Central memory CD8-positive, alpha-beta T cell (primary cell): ENCODE results near the gene WDR59.
"Not testable (repeated sequence)": the region's sequence is repeated elsewhere in the genome, so short reads cannot be mapped to it uniquely, and the experiment has no call there.

Source experiments
- ATAC-seq: fragments of 150-1000 bp; cut with Tn5 transposase; replicated peaks from 2 replicates; pipeline ENCODE4 v1.10.0; 2022; ENCODE audit warnings: mild to moderate bottlenecking, moderate FRiP score, moderate number of reproducible peaks; ENCODE audit not compliant: poor library complexity, severe bottlenecking; ENCODE audit errors: extremely low read depth
- DNase-seq, 2 donors: peaks; one replicate each; pipeline ENCODE4 v3.0.0; 2021; ENCODE audit warnings: low spot score in 2 of 2
- H3K27ac Mint-ChIP-seq: one replicate; pipeline ENCODE4 v1.8.0; 2022; ENCODE audit warnings: low read depth, mild to moderate bottlenecking, moderate library complexity, mixed read lengths
- H3K27me3 Mint-ChIP-seq: one replicate; pipeline ENCODE4 v1.8.0; 2022; ENCODE audit warnings: mixed read lengths
- H3K36me3 Mint-ChIP-seq: one replicate; pipeline ENCODE4 v1.8.0; 2022; ENCODE audit warnings: mild to moderate bottlenecking, moderate library complexity, mixed read lengths; ENCODE audit not compliant: insufficient read depth
- H3K4me1 Mint-ChIP-seq: one replicate; pipeline ENCODE4 v1.8.0; 2022; ENCODE audit warnings: mixed read lengths
- H3K4me3 Mint-ChIP-seq: one replicate; pipeline ENCODE4 v1.8.0; 2022; ENCODE audit warnings: mild to moderate bottlenecking, moderate library complexity, mixed read lengths
- H3K9me3 Mint-ChIP-seq: one replicate; pipeline ENCODE4 v1.8.0; 2022; ENCODE audit warnings: mixed read lengths

The WDR59 gene

GRCh38 chr16:74942566-74942965, 42.4 kb downstream of the WDR59 start:
- no peak for ATAC-seq
- Mint-ChIP-seq H3K4me1 (no peaks in the 10 kb centered on the region), H3K27ac (no peak overlapping the region), H3K36me3 (peaks cover 39% of the 10 kb centered on the region), H3K4me3 (no peak overlapping the region), H3K9me3 (no peaks in the 10 kb centered on the region), H3K27me3 (no peaks in the 10 kb centered on the region)
- DNase-seq: no peak

DNA sequence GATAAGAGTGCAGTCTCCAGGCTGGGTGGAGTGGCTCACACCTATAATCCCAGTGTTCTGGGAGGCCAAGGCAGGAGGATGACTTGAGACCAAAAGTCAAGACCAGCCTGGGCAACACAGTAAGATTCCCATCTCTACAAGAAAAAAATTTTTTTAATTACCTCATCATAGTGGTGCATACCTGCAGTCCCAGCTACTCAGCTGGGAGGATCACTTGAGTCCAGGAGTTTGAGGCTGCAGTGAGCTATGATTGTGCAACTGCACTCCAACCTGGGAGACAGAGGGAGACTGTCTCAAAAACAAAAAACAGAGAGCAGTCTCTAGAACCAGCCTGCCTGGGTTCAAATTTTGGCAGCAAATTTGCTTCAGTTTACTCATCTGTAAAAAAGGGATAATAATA, 45.2 kb downstream of the WDR59 start:
- H3K4me1 Mint-ChIP-seq: no peaks in the 10 kb centered on the region
- no peaks in the 10 kb centered on the region for H3K27me3 Mint-ChIP-seq
- H3K4me3 Mint-ChIP-seq: no peak overlapping the region
- peaks cover 36% of the 10 kb centered on the region for H3K36me3 Mint-ChIP-seq
- DNase-seq: no peak
- H3K27ac Mint-ChIP-seq: no peak overlapping the region
- H3K9me3 Mint-ChIP-seq: no peaks in the 10 kb centered on the region
- no peak for ATAC-seq

- DNase-seq (no peak), ATAC-seq (no peak)
- Mint-ChIP-seq H3K9me3 (no peaks in the 10 kb centered on the region), H3K4me1 (no peaks in the 10 kb centered on the region), H3K27me3 (no peaks in the 10 kb centered on the region), H3K27ac (no peak overlapping the region), H3K36me3 (peaks cover 30% of the 10 kb centered on the region), H3K4me3 (no peak overlapping the region)
These were observed 47.9 kb downstream of the WDR59 start for GRCh38 chr16:74936902-74937560.

- DNase-seq (no peak), ATAC-seq (no peak)
- H3K4me1 Mint-ChIP-seq: peaks cover 6% of the 10 kb centered on the region
- no peak overlapping the region for H3K27ac Mint-ChIP-seq
- no peaks in the 10 kb centered on the region for H3K9me3 Mint-ChIP-seq
- H3K36me3 Mint-ChIP-seq: peaks cover 34% of the 10 kb centered on the region
- no peak overlapping the region for H3K4me3 Mint-ChIP-seq
- no peaks in the 10 kb centered on the region for H3K27me3 Mint-ChIP-seq
These were observed 53.5 kb downstream of the WDR59 start for GRCh38 chr16:74931445-74931844.

DNA sequence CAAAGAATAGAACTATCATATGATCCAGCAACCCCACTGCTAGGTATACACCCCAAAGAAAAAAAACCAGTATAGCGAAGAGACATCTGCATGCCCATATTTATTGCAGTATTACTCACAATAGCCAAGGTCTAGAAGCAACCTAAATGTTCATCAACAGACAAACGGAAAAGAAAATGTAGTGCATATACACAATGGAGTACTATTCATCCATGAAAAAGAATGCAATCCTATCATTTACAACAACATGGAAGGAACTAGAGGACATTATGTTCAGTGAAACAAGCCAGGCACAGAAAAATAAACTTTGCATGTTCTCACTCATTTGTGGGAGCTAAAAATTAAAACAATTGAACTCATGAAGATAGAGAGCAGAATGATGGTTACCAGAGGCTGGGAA, 55.3 kb downstream of the WDR59 start:
- H3K4me3 Mint-ChIP-seq: no peak overlapping the region
- peaks cover 31% of the 10 kb centered on the region for H3K36me3 Mint-ChIP-seq
- H3K27ac Mint-ChIP-seq: no peak overlapping the region
- DNase-seq: no peak
- no peaks in the 10 kb centered on the region for H3K27me3 Mint-ChIP-seq
- ATAC-seq: no peak
- H3K9me3 Mint-ChIP-seq: no peaks in the 10 kb centered on the region
- peaks cover 6% of the 10 kb centered on the region for H3K4me1 Mint-ChIP-seq

DNA sequence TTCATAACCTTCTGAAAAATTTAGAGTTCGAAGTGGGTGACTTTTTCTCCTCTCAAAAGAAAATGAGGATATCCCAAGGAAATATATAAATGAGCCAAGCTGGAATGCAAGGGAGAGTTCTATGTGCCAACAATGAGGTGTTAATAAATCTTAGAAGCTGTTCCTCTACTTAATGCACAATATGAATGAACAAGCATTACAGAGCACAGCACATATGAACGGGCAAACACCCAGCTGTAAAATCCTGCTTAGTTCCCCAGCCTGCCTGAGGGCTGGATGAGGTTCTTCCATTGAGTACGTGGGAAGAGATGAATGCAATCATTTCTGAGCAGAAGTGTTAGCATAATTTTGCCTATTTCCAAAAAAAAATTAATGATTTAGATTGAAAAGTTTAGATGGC, 58.1 kb downstream of the WDR59 start:
- Mint-ChIP-seq H3K9me3 (no peaks in the 10 kb centered on the region), H3K36me3 (peaks cover 40% of the 10 kb centered on the region), H3K27me3 (no peaks in the 10 kb centered on the region), H3K4me3 (no peak overlapping the region), H3K4me1 (peaks cover 6% of the 10 kb centered on the region), H3K27ac (no peak overlapping the region)
- ATAC-seq: no peak
- no peak for DNase-seq

DNA sequence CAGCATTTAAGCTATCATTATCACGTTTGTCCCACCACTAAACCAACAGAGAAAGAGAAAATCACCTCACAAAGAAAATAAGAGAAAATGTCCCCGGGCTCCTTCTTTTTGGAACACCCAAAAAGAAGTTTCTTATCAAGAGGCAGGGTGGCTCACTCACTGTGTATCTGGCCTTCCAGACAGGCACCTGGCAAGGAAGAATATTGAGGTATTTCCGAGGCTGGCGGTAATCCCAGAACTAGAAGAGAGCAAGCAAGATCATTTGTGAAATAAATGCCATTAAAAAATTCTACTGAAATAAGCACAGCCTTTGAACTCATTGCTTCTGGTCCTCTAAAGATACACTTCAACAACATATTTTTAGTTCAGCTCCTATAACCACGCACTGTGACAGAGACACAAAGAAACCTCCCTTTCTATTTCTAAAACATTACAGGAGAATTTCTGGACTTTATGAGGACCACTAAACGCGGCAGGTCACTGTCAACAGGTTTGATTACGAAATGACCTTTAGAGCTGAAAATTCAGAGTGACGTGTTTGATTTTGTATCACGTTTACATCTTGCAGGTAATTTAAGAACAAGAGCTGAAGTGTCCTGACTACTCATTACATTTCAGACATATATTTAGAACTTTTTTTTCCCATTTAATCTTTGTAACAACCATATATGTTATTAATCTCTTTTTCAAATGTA, 61.0 kb downstream of the WDR59 start:
- H3K27me3 Mint-ChIP-seq: no peaks in the 10 kb centered on the region
- no peak for ATAC-seq
- H3K9me3 Mint-ChIP-seq: no peaks in the 10 kb centered on the region
- no peaks in the 10 kb centered on the region for H3K4me1 Mint-ChIP-seq
- H3K27ac Mint-ChIP-seq: no peak overlapping the region
- peaks cover 43% of the 10 kb centered on the region for H3K36me3 Mint-ChIP-seq
- no peak overlapping the region for H3K4me3 Mint-ChIP-seq
- no peak for DNase-seq

DNA sequence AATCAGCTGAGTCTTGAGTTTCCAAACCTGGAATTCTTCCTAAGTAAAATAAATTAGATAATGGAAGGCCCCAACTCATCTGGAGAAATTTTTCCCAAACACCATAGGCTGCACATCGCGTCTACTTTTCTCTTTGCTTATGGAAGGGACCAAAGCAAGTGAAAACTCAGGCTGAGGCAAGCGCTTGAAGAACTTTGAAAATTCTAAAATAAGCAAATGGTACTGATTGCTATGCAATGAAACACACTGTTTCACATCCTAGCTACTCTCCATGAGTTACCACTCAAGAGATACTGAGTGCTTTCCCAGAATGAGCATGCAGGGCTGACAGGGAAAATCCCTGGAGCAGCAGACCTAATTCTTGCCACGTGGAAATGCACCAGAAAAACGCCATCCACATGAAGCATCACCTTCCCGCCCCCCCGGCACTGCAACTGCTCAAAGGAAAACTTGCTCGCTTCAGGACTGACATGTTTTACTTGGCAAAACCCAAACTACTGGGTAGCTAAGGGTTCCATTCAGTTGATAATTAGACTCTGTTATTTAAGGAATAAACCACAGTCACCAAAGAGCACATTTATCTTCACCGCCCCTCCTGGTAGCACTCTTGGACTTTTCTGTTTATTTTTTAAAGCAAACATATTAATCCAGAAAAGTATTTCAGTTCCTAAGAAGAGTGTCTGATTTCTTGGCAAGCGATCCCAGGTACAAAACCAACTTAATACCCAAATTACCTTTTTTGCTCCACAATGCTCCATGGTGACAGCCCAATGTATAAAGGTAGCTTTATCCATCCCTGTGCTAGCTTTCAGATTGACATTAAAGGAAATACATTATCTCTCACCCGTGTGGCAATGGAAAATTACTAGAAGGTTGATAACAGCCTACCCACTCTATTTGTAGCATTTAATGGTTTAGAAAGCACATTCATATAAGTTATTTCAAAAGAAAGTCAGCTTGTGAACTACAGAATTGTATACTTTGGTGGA, 62.5 kb downstream of the WDR59 start:
- Mint-ChIP-seq H3K36me3 (peaks cover 44% of the 10 kb centered on the region), H3K4me3 (no peak overlapping the region), H3K9me3 (no peaks in the 10 kb centered on the region), H3K4me1 (no peaks in the 10 kb centered on the region), H3K27ac (no peak overlapping the region), H3K27me3 (no peaks in the 10 kb centered on the region)
- DNase-seq (no peak), ATAC-seq (no peak)

GRCh38 chr16:74921051-74921450, 63.9 kb downstream of the WDR59 start:
- H3K27me3 Mint-ChIP-seq: no peaks in the 10 kb centered on the region
- no peaks in the 10 kb centered on the region for H3K4me1 Mint-ChIP-seq
- H3K4me3 Mint-ChIP-seq: no peak overlapping the region
- no peak for DNase-seq
- no peaks in the 10 kb centered on the region for H3K9me3 Mint-ChIP-seq
- peaks cover 45% of the 10 kb centered on the region for H3K36me3 Mint-ChIP-seq
- ATAC-seq: no peak
- H3K27ac Mint-ChIP-seq: no peak overlapping the region

DNA sequence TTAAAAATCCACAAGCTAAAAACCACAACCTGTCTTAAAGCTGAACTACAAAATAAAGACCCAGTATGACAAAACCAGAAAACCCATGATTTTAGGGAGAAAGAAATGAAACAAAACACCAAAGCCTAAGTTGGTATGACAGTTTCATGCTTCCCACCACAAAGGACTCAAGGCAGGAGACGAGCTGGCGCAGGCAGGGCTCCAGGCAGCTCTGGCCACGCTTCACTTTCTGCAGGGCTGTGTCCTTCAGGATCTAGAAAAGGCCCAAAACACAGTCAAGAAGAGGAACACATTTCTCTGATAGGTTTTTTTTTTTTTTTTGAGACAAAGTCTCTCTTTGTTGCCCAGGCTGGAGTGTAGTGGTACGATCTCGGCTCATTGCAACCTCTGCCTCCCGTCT, 75.3 kb downstream of the WDR59 start:
- ATAC-seq (no peak), DNase-seq (no peak)
- Mint-ChIP-seq H3K4me3 (no peak overlapping the region), H3K27ac (no peak overlapping the region), H3K9me3 (no peaks in the 10 kb centered on the region), H3K36me3 (peaks cover 34% of the 10 kb centered on the region), H3K4me1 (no peaks in the 10 kb centered on the region), H3K27me3 (no peaks in the 10 kb centered on the region)

- not testable (repeated sequence) for DNase-seq, H3K27me3 Mint-ChIP-seq, ATAC-seq, H3K27ac Mint-ChIP-seq, H3K4me3 Mint-ChIP-seq, H3K9me3 Mint-ChIP-seq, H3K4me1 Mint-ChIP-seq
- H3K36me3 Mint-ChIP-seq: peaks cover 31% of the 10 kb centered on the region
These were observed 76.2 kb downstream of the WDR59 start for GRCh38 chr16:74908759-74909158.

GRCh38 chr16:74903901-74904678, 80.8 kb downstream of the WDR59 start:
- peaks cover 16% of the 10 kb centered on the region for H3K36me3 Mint-ChIP-seq
- no peak overlapping the region for H3K27ac Mint-ChIP-seq
- H3K27me3 Mint-ChIP-seq: no peaks in the 10 kb centered on the region
- no peaks in the 10 kb centered on the region for H3K9me3 Mint-ChIP-seq
- no peaks in the 10 kb centered on the region for H3K4me1 Mint-ChIP-seq
- ATAC-seq (no peak), DNase-seq (no peak)
- no peak overlapping the region for H3K4me3 Mint-ChIP-seq
